KOPT-K1 (cell line): Measurements from ENCODE around the gene CDH22.

ENCODE experiments used
- H3K27ac ChIP-seq: fragments of 200-600 bp; sonication (generic); 2 replicates; pipeline ENCODE4 v1.5.1; 2016; ENCODE audit warnings: antibody characterized with exemption, mild to moderate bottlenecking, low read depth, low read length; ENCODE audit not compliant: poor library complexity, severe bottlenecking
- H3K36me3 ChIP-seq: fragments of 200-600 bp; sonication (generic); 2 replicates; pipeline ENCODE4 v1.5.1; 2017; ENCODE audit warnings: antibody characterized with exemption, mild to moderate bottlenecking, low read length, moderate library complexity; ENCODE audit not compliant: insufficient read depth
- H3K9me3 ChIP-seq: fragments of 200-600 bp; sonication (generic); 2 replicates; pipeline ENCODE4 v1.5.1; 2017; ENCODE audit warnings: antibody characterized with exemption, low read length, mild to moderate bottlenecking; ENCODE audit not compliant: insufficient read depth, poor library complexity, severe bottlenecking

The CDH22 gene

GRCh38 chr20:46315311-46315710 is 7.0 kb upstream of the CDH22 start:
- Histone ChIP-seq H3K36me3 (no peaks in the 10 kb centered on the region), H3K27ac (no peak overlapping the region), H3K9me3 (no peaks in the 10 kb centered on the region)

GRCh38 chr20:46312945-46313861 is 4.9 kb upstream of the CDH22 start:
- Histone ChIP-seq H3K36me3 (no peaks in the 10 kb centered on the region), H3K27ac (no peak overlapping the region), H3K9me3 (no peaks in the 10 kb centered on the region)

GRCh38 chr20:46312075-46312944 is 4.0 kb upstream of the CDH22 start:
- H3K27ac ChIP-seq: no peak overlapping the region
- no peaks in the 10 kb centered on the region for H3K9me3 ChIP-seq
- no peaks in the 10 kb centered on the region for H3K36me3 ChIP-seq

GRCh38 chr20:46311719-46312074 is 3.4 kb upstream of the CDH22 start:
- Histone ChIP-seq H3K36me3 (no peaks in the 10 kb centered on the region), H3K27ac (no peak overlapping the region), H3K9me3 (no peaks in the 10 kb centered on the region)

GRCh38 chr20:46311039-46311650 is 2.8 kb upstream of the CDH22 start:
- Histone ChIP-seq H3K9me3 (no peaks in the 10 kb centered on the region), H3K36me3 (no peaks in the 10 kb centered on the region), H3K27ac (no peak overlapping the region)

GRCh38 chr20:46309945-46310344 is 1.6 kb upstream of the CDH22 start:
- Histone ChIP-seq H3K9me3 (no peaks in the 10 kb centered on the region), H3K27ac (no peak overlapping the region), H3K36me3 (no peaks in the 10 kb centered on the region)

- H3K36me3 ChIP-seq: no peaks in the 10 kb centered on the region
- no peak overlapping the region for H3K27ac ChIP-seq
- H3K9me3 ChIP-seq: no peaks in the 10 kb centered on the region
Observed at GRCh38 chr20:46307999-46308257, 370 bp downstream of the CDH22 start.

GRCh38 chr20:46307139-46307998 is 929 bp downstream of the CDH22 start:
- Histone ChIP-seq H3K36me3 (no peaks in the 10 kb centered on the region), H3K27ac (no peak overlapping the region), H3K9me3 (no peaks in the 10 kb centered on the region)

- Histone ChIP-seq H3K36me3 (no peaks in the 10 kb centered on the region), H3K9me3 (no peaks in the 10 kb centered on the region), H3K27ac (no peak overlapping the region)
Observed at GRCh38 chr20:46306743-46307138, 1.6 kb downstream of the CDH22 start.

GRCh38 chr20:46305973-46306360 is 2.3 kb downstream of the CDH22 start:
- Histone ChIP-seq H3K36me3 (no peaks in the 10 kb centered on the region), H3K27ac (no peak overlapping the region), H3K9me3 (no peaks in the 10 kb centered on the region)

- no peaks in the 10 kb centered on the region for H3K9me3 ChIP-seq
- no peak overlapping the region for H3K27ac ChIP-seq
- no peaks in the 10 kb centered on the region for H3K36me3 ChIP-seq
Observed at GRCh38 chr20:46305331-46305972, 2.8 kb downstream of the CDH22 start.

GRCh38 chr20:46304852-46305251 is 3.4 kb downstream of the CDH22 start:
- no peak overlapping the region for H3K27ac ChIP-seq
- no peaks in the 10 kb centered on the region for H3K9me3 ChIP-seq
- no peaks in the 10 kb centered on the region for H3K36me3 ChIP-seq

- Histone ChIP-seq H3K27ac (no peak overlapping the region), H3K36me3 (no peaks in the 10 kb centered on the region), H3K9me3 (no peaks in the 10 kb centered on the region)
Observed at GRCh38 chr20:46304361-46304760, 3.9 kb downstream of the CDH22 start.

GRCh38 chr20:46303176-46303956 is 4.9 kb downstream of the CDH22 start:
- no peaks in the 10 kb centered on the region for H3K36me3 ChIP-seq
- no peaks in the 10 kb centered on the region for H3K9me3 ChIP-seq

More at GRCh38 chr20:46303176-46303956, 4.9 kb downstream of the CDH22 start:
- H3K27ac ChIP-seq: no peak overlapping the region
